ENCODE data around the gene DHRSX. TPM values are rescaled to one million over a fixed set of nuclear protein-coding genes. Genes with fewer than 3 reads are reported as not detected.

Gene DHRSX
- total RNA-seq, 2 experiments from 2014 or later: 15.5 to 16.1 TPM

DNA sequence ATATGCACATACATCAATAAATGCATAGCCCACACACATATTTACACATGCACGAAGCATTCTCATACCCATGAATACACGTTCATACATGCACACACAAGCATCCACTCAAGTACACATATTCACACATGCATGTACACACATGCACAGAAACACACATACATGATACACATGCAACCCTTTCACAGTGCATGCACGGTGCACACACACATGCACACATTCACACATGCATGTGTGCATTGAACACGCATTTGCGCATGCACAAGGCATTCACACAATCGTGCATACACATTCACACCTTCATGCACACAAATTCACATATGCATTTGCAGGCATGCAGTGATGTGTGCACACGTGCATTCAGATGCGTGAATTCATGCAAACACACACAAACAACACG lies 324.5 kb downstream of the DHRSX start:
- no peak for DNase-seq
- Mint-ChIP-seq H3K27me3 (no peaks in the 10 kb centered on the region), H3K27ac (no peak overlapping the region), H3K4me1 (no peaks in the 10 kb centered on the region), H3K9me3 (peaks cover 22% of the 10 kb centered on the region), H3K36me3 (ENCODE audit: low read depth) (no peaks in the 10 kb centered on the region), H3K4me3 (no peak overlapping the region)
- CTCF ChIA-PET: no interaction called here
- POLR2A ChIA-PET: no interaction called here

- Mint-ChIP-seq H3K27ac (no peak overlapping the region), H3K27me3 (no peaks in the 10 kb centered on the region), H3K4me3 (no peak overlapping the region), H3K4me1 (no peaks in the 10 kb centered on the region), H3K36me3 (ENCODE audit: low read depth) (no peaks in the 10 kb centered on the region), H3K9me3 (peaks cover 35% of the 10 kb centered on the region)
- CTCF ChIA-PET: no interaction called here
- POLR2A ChIA-PET: no interaction called here
- no peak for DNase-seq
Measured at GRCh38 chrX:2172359-2172758, 328.4 kb downstream of the DHRSX start.

Other genes with a start within 250 kb of the DHRSX start
- gene ZBED1, start within 50 bp of the DHRSX start, total RNA-seq: 10 to 100 TPM; 36.5 to 36.9 TPM
- 100 to 1,000 TPM; 261 to 314 TPM for gene CD99, start 190.3 kb upstream of the DHRSX start, total RNA-seq